ENCODE data around the gene GSC2.

- TF ChIP-seq CTCF (IDR thresholded peaks at IDR 0.05; ENCODE audit: low read depth, low read length, poor library complexity, severe bottlenecking) (no peak), EZH2phosphoT487 (IDR thresholded peaks at IDR 0.05; ENCODE audit: borderline replicate concordance, low read length) (no peak)
These were observed 33.0 kb downstream of the GSC2 start for GRCh38 chr22:19117111-19117512.

Measured in DOHH2 (cell line).